ENCODE measurements around the gene RAB11A.
A peak's percentile ranks its signal among the peaks of the same experiment; 100 is the strongest.
"Not testable (repeated sequence)": the region's sequence is repeated elsewhere in the genome, so short reads cannot be mapped to it uniquely, and the experiment has no call there.

Gene RAB11A

DNA sequence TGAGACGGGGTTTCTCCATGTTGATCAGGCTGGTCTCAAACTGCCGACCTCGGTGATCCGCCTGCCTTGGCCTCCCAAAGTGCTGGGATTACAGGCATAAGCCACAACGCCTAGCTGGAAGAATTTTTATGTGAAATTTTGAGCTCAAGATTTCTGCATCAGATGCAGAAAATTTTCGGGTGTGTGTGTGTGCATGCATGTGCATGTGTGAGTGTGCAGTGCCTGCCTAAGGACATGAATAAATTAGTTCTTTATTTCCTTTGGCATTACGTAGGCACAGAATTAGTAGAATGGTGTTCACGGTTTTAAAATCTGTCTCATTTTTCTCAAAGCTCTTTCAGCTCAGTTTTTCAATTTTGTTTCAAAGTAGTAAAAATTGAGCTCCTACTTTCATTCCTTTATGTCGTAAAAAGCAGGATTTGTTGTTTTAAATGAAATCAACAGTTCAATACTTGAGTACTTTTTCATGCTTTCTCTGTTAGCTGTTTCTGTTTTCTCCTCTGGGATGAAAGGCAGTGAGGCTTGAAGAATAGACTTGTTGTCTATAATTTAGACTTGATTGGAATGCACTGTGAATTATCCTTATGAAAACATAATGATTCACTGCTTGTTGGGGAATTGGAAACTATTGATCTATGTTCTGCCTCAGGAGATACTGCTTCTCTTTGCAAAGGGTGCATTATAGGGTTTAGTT lies 23.3 kb upstream of the RAB11A start:
- DNase-seq (ENCODE audit: low spot score): no peak

DNA sequence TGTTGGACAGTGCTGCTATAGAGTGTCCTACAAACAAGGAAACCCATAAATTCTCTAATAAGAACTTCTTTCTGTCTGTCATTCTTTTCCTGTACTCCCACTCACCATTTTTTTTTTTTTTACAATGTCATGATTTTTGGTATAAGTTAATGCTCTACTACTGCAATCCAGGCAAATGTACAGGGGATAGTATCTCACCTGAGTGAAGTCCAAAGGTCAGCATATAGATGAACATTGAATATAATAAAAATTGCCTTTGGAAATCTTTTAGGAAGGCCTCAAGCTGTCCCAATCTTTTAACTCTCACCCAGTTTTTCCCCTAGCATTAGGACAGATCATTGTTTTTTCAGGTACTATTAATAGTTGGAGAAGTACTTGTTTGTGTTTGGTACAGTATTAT lies 21.3 kb upstream of the RAB11A start:
- DNase-seq (ENCODE audit: low spot score): no peak

GRCh38 chr15:65851981-65852380 lies 17.3 kb upstream of the RAB11A start:
- no peak for DNase-seq (ENCODE audit: low spot score)

GRCh38 chr15:65856821-65857455 lies 12.4 kb upstream of the RAB11A start:
- DNase-seq (ENCODE audit: low spot score): no peak

- DNase-seq (ENCODE audit: low spot score): peak; percentile 54
These were observed 11.4 kb upstream of the RAB11A start for GRCh38 chr15:65857718-65858402.

- no peak for DNase-seq (ENCODE audit: low spot score)
These were observed 6.6 kb upstream of the RAB11A start for GRCh38 chr15:65862682-65863081.

DNA sequence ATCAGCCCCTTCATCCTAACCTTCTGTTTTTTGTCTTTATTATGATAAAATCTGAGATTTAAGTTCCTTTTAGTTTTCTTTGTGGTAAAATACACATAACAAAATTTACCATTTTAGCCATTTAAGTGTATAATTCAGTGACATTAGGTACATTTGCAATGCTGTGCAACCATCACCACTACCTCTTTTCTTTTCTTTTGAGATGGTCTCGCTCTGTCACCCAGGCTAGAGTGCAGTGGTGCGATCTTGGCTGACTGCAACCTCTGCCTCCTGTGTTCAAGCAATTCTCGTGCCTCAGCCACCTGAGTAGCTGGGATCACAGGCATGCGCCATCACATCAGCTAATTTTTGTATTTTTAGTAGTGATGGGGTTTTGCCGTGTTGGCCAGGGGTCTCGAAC lies 6.2 kb upstream of the RAB11A start:
- no peak for DNase-seq (ENCODE audit: low spot score)

- DNase-seq (ENCODE audit: low spot score): no peak
These were observed 2.0 kb upstream of the RAB11A start for GRCh38 chr15:65867244-65867643.

- not testable (repeated sequence) for DNase-seq (ENCODE audit: low spot score)
These were observed 1.4 kb upstream of the RAB11A start for GRCh38 chr15:65867933-65868332.

DNA sequence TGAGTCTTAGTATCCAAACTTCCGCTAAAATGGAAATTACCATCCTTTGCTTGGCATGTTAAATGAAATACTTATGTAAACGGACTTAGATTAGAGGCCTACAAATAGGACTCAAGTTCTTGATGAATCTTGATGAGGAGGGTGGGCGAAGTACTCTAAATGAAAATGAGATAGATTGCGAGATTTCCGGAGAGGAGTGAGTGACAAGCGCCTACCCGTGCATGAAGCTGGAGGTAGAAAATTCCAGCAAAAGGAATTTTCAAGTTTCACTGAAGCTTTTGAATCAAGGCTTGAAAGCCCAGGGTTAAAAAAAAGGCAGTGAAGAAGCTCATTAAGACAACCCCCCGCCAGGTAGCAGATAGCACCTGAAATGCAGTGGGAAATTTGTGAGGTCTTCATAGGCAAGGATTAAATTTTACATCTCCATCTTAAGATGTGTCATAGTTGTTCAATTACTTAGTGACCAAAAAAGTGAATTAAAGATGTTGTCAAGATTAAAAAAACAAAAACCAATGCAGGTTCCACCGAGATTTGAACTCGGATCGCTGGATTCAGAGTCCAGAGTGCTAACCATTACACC lies 655 bp upstream of the RAB11A start:
- peak; percentile 79 for DNase-seq (ENCODE audit: low spot score)

DNA sequence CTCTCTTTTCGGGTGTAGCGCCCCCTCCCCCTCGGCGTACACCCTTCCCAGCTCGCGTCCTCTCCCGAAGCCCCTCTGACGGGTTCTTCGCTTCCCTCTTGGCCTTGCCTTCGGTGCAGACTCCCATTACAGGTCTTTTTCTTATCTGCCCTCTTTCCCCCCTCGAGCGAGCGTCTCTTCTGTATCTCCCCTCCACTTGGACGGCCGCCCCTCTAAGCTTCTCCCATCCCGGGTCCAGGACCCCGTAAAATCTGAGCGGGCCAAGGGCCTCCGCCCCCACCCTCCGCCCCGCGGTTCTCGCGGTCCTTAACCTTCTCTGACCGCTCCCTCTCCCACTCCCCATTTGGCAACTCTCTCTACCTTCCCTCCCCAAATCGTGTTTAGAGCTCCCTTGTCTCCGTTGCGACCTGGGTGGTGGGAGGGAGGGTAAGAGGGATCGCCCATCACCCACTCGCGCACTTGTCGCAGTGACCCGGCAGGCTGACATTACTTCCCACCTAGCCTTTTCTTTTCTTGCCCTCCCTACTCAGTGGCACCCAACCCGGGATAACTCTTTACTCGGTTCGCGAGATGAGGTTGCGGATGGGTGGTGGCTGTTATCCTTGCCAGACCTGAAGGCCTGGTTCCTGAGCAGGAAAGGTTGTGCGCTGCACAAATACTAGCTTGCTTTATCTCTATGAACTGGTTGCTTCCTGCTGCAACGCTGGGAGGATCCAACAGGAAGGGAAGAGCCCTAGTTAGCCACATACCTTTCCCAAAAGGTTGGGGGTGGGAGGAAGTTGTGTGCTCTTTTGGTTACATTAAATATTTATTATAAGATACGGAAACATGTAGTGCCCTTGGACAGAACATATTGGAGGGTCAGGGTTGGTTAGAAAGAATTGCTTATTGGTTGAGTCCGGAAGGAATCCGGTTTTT lies 922 bp downstream of the RAB11A start:
- DNase-seq (ENCODE audit: low spot score): peak; percentile 53

DNA sequence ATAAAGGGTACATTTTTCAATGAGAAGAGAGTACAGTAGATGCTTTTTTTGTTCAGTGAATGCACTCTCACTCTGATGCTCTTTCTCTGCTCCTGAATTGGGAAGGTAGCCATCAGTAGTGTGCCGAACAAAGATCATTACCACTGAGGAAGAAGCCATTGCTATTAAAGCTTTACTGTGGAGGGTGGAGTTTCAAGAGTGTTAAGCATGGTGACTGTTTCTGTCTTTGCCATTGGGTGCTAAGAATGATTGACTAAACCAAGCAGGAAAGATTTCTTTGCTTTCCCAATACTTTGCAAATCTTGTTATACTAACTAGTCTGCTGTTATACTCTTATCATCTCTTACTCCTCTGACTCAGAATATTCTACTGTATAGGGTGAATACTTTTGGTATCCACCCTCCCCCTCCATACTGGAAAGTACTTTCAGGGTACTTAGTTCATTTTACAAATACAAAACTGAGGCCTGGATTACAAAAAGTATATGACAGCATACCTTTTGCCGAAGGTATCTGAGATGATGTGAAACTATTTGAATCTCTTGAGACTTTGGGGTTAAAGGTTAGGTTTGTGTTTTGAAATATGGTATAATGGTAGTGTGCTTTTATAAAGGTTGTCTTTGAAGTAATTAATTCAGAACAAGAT lies 1.7 kb downstream of the RAB11A start:
- peak; percentile 34 for DNase-seq (ENCODE audit: low spot score)

DNA sequence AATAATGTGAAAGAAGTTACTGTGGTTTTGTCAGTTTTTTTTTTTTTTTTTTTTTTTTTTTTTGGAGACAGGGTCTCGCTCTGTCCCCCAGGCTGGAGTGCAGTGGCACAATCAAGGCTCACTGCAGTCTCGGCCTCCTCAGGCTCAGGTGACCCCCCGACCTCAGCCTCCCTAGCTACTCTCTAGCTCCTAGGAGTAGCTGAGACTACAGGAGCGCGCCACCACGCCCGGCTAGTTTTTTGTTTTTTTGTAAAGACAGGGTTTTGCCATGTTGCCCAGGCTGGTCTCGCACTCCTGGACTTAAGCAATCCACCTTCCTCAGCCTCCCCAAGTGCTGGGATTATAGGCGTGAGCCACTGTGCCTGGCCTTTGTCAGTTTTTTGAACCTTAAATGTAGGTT lies 2.6 kb downstream of the RAB11A start:
- not testable (repeated sequence) for DNase-seq (ENCODE audit: low spot score)

- DNase-seq (ENCODE audit: low spot score): not testable (repeated sequence)
These were observed 3.3 kb downstream of the RAB11A start for GRCh38 chr15:65872596-65872995.

GRCh38 chr15:65873256-65873655 lies 4.0 kb downstream of the RAB11A start:
- DNase-seq (ENCODE audit: low spot score): no peak

DNA sequence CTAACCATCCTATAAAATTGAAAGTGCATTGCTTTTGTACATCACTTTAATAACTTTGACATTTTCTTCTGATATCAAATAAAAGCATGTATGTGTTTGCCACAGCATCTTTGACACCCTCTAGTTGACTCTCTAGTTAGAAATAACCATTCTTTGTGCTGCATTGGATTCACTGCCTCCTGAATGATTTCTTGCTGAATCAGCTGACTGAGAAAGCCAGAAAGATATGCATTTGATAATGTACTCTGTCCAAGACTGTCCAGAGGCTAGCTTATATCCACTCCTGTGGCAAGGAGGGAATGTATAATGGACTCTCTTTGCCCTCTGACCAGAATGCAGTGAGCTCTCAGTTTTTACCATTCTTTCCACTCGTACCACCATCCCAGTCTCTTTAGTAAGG lies 6.2 kb downstream of the RAB11A start:
- DNase-seq (ENCODE audit: low spot score): no peak

- no peak for DNase-seq (ENCODE audit: low spot score)
These were observed 8.5 kb downstream of the RAB11A start for GRCh38 chr15:65877749-65878148.

GRCh38 chr15:65881766-65882434 lies 12.6 kb downstream of the RAB11A start:
- DNase-seq (ENCODE audit: low spot score): no peak

DNA sequence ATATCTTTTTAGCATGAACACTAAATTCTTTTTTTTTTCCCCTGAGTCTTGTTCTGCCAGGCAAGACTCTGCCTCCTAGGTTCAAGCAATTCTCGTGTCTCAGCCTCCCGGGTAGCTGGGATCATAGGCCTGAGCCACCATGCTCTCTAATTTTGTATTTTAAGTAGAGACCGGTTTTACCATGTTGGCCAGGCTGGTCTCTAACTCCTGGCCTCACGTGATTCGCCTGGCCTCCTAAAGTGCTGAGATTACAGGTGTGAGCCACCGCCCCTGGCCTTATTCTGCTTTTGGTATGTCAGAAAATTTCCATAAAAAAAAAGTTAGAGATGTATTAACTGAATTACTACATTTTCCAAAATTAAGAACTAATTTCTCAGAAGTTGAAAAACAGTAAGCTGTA lies 14.3 kb downstream of the RAB11A start:
- no peak for DNase-seq (ENCODE audit: low spot score)

DNA sequence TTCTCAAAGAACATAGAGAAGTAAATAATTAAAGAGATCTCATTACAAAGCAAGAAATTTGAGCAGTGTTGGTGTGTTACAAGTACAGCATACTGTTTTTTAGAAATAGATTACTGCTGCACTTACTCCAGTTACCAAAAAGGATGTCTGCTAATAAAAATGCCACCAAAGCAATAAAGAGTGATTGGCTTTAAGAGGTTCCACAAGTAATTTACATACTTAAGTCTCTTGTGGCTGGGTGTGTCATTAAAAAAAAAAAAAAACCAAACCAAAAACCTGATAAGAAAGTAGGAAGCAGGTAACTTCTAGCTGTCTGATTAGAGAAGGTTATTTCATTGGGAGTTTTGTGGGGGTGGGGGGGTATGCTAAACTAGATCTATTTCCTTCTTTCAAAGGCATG lies 15.2 kb downstream of the RAB11A start:
- DNase-seq (ENCODE audit: low spot score): no peak
